ENCODE data around the gene OPRL1.

Gene OPRL1

DNA sequence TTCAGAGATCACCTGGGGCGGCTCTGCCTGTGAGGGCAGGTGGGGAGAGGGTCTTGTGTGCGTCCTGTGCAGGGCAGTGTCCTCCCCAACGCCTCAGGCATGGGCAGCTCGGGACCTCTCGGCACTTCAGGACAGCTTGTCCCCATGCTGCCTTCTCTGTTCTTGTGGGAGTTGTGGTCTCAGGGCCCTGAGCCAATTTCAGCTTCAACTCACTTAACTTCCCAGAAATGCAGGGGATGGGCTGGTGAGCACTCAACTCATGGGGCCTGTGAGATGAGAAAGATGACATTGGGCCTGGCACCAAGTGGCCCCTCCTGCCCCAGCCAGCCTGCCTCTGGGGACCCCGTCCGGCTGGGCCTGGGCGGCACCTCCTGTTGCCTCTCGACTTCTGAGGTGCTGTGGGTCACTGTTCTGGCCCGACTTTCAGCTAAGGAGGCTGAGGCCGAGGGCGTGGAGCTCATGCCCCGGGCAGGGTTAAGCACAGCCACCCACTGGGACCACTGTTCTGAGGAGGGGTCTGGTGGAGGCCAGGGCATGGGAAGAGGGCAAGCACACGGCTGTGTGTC is 7.3 kb upstream of the OPRL1 start:
- no peak for DNase-seq (ENCODE audit: low read depth)

DNA sequence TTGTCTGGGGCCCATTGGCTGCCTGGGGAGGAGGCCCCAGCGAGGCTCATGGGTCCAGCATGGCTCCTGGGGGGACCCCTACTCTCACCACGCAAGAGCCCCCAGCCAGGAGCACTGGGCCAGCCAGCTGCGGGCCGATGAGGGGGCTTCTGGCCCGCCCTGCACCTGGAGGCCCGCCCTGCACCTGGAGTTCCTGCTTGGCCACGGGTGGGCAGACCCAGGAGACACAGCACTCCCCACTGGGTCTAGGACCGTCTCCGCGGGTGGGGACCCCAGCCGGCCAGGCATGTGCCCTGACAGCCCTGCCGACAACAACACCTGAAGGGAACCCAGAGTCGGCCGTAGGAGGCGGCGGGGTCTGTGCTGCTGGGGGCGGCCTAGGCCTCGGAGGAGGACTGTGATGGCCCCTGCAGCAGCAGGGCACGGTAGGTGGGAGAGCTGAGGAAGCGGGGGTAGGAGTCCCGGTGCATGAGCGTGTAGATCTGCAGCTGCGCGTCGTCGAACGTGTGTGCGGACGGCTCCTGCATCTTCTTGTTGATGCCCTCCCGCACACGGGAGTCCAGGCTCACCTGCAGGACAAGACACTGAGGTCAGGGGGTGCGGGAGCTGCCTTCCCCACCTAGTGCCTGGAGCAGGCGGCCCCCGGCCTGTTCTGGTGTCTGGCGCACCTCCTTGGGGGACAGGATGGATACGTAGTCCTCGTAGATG is 6.3 kb upstream of the OPRL1 start:
- no peak for DNase-seq (ENCODE audit: low read depth)

DNA sequence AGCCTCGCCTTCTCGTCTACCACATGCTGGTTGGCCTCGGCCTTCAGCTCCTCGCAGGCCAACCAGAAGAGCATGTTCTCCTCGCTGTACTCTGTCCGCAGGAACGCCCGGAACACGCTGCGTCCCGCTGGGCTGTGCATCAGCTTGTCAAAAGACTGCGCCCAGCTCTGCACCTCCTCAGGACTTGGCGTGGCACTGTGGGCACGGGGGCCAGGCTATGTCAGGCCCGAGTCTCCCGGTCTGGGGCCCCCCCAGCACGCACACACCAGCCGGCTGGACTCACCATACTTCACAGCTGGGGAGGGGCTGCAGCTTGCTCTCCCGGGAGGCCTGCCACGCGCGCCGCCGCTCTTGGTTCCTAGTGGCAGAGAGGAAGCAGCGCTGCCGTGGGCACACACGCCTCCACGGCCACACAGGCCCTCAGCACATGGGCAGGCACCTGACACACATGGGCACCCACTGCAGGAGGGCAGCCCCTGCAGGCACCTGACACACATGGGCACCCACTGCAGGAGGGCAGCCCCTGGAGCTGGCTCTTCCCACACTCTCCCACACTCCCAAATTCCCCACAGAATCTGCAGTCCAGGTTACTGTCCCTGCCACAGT is 5.6 kb upstream of the OPRL1 start:
- no peak for DNase-seq (ENCODE audit: low read depth)

DNA sequence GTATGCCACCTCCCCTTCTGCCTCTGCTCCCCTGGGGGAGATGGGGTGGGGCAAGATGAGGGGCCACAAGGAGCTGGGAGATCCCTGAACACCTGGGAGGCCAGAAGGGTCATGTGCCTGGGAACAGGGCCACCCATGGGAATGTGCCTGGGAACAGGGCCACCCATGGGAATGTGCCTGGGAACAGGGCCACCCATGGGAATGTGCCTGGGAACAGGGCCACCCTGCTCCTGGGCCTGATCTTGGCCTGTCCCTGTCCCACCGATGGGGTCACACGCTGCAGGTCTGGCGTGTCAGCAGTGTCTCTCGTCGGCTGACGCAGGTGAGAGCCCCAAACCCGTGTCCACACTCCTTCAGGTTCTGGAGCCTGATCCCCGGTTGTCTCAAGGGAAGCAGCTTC is 4.9 kb upstream of the OPRL1 start:
- DNase-seq (ENCODE audit: low read depth): no peak

DNA sequence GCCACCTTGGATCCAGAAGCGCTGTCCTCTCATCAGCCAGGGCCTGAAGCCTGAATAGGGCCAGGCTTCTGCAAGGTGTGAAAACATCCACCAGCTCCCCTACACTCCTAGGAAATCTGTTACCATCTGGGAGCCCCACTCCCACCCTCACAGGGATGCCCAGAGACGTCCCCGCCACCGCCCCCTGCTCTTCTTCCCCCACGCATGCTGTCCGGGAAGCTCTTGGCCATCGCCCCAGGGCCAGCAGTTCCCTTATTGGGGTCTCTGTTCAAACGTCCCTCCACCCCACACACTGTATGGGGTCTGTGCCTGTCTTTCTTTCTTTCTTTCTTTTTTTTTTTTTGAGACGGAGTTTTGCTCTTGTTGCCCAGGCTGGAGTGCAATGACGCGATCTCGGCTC is 4.3 kb upstream of the OPRL1 start:
- no peak for DNase-seq (ENCODE audit: low read depth)

DNA sequence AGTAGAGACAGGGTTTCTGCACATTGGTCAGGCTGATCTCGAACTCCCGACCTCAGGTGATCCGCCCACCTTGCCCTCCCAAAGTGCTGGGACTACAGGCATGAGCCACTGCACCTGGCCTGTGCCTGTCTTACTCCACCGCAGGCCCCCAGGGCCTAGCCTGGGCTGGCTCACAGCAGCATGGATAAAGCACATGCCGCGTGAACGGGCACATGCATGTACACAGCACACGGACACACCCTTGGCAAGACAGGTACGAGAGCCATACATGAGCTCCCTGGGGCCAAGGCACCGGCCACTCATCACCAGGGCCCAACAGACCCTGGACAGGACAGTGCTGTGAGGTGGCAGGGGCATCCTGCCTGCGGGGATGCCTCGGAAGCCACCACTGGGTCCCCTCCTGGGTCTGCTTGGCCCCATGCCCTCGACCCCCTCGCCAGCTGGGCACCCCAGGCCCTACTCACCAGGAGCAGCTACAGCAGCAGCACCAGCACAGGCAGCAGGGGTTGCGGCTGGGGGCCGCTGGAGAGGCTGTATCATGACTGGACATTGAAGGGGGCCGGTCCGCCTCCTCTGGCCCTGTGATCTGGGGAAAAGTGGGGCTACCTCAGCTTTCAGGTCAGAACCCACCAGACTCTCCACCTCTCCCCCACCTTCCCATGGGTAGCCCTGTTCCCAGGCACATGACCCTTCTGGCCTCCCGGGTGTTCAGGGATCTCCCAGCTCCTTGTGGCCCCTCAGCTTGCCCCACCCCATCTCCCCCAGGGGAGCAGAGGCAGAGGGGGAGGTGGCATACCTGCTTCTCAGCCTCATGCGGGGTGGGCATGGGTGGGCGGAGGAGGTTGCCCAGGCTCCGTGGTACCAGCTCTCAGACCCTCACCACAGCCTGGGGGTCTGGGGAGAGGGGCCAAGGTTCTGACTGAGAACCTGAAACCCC is 3.6 kb upstream of the OPRL1 start:
- DNase-seq (ENCODE audit: low read depth): no peak

DNA sequence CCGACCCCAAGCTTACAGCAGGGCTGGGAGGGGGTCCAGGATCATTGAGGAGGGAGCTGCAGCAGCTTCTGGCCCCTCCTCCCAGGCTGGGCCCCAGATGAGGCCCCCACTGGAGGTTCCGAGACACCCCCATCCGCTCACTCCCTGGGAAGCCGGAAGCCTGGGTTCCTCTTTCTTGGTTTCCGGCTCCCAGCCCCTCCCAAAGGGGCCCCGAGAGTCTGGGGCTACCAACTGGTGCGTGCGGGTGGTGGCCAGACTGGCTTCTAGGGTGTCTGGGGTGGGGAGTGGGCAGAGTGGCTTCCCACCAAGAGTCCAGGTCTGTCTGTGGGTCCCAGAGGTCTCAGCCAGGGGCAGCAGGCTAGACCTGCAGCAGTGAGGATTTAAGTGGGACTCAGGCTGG is 2.8 kb upstream of the OPRL1 start:
- no peak for DNase-seq (ENCODE audit: low read depth)

GRCh38 chr20:64077541-64077875 is 2.4 kb upstream of the OPRL1 start:
- DNase-seq (ENCODE audit: low read depth): no peak

DNA sequence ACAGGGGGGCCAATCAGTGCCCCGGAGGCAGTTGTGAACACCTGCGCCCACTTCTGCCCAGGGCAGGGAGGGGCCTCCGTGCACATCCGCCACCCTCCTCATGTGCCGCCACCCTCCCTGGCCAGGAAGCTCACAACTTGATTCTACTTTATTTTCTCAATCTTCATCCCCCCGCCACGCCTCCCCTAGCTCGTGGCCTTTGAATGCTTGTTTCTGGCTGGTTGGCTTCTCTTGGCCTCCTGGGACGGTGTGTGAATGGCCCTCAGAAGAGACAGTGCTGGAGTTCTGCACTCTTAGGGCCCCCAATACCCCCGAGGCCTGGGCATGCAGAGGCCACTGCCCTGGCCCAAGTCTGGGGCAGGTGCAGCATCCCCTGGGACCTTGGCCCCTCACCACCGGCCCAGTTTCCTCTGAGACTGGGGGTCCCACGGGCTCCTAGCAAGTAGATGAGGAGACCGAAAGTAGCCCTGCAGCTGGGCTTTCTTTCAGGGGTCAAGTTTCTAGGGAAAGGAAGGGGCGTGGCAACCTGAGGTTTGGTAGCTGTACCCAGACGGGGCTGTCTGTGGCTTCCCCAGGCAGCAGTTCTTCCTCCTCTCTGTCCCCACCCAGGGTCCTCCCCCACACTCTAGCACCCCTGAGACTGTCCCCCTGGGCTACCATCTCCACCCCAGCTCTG is 1.9 kb upstream of the OPRL1 start:
- DNase-seq (ENCODE audit: low read depth): peak; percentile 38

DNA sequence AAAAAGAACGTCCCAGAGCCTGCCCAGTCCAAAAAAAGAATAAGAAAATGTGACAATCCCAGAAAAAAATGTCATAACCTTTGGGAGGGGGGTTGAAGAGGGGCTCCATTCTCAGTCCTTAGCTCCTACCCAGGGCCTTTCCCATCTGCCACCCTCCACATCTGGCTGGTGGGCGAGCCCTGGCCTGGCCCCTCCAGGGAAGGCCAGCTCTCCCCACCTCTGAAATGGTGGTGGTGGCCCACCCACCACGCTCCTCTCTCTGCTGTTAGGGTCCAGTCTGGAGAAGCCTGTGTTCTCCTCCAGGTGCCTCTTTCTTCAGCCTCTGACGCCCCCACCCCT is 979 bp upstream of the OPRL1 start:
- DNase-seq (ENCODE audit: low read depth): no peak

DNA sequence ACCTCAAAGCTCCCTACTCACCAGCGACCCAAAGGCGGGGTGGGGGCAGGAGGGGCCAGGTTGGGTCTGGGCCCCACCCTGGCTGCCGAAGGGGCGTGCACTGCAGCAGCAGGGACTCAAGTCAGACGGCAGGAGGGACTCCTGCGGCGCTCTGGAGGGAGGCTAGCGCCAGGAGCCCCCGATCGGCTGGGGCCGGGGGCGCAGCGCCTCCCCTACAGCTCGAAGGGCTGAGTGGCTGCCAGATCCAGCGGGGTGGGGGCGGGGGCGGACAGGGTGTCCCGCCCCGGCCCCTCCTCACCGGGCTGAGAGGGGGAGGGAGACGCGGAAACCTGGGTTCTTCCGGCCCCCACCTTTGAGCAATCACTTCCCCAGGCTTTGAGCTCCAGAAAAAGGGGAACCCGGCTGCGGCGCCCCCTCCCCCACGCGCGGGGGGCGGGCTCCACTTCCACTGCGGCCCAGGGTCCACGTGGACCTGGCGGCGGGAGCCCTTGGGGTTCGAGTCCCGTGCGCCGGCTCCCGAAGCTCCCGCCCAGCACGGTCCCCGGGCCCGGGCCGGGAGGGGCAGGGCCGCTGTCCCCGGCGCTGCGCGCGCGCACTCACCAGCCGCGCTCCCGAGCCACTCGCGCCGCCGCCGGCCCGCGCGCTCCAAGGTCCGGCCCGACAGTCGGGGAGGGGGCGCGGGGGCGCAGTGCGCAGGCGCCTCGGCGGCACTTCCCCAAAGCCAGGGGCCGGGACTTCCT is 439 bp upstream of the OPRL1 start, which contains the start of gene RGS19:
Gene RGS19, minus strand, starts transcription at position 246 of the 740 bp plus-strand sequence. CDS start 2,632 bp downstream, outside the sequence.
- DNase-seq (ENCODE audit: low read depth): peak; percentile 61

DNA sequence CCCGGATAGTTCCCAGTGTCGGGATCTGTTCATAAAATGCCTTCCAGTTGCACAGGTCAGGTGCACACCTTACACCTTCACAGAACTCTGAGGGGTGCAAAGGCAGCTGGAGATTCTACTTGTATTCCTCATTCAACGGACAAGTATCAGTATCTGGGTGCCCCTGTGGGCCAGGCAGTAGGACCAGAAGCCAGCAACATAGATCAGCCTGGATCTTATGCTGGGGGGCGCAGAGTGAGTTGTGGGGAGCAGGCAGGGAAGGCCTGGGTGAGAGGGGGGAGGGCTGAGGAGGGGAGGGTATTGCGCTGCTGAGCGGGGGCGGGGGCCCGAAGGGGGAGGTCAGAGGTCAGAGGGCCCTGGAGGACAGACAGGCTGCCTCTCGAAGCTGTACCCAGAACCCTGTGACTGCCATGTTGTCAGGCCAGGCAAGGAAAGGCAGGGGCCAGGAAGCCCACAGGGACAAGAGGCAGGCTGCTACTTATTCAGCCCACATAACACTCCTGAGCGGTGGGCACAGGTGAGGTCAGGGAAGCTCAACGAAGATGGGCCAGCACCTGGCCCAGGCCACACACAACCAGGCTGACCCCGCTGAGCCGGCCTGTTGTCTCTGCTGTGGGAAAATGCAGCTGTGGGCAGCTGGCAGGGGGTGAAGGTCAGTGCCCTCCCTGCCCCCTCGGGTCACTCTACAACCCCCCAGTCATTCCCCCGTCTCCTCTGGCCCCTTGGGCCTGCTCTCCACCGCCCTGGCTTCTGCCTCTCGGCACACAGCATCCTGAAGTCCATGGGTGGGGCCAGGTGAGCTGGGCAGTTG is 1.1 kb downstream of the OPRL1 start:
- no peak for DNase-seq (ENCODE audit: low read depth)

DNA sequence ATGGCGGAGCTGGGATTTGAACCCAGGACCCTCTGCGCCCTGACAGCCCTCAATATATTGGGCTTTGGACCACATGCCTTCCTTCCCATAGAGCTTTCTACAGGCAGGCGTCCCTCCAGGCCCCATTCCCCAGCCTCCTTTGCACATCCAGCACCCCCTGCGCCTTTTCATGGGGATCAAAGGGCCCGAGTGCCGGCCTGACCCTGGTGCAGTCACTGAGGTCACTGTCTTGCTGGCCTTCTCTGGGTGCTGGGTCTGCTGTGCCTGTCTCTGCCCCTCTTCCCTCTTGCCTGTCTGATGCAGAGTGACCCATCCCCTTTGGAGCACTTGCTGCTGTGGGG is 1.7 kb downstream of the OPRL1 start:
- no peak for DNase-seq (ENCODE audit: low read depth)

GRCh38 chr20:64082126-64082731 is 2.3 kb downstream of the OPRL1 start:
- DNase-seq (ENCODE audit: low read depth): no peak

GRCh38 chr20:64082820-64083377 is 3.0 kb downstream of the OPRL1 start:
- DNase-seq (ENCODE audit: low read depth): no peak

GRCh38 chr20:64083378-64083803 is 3.5 kb downstream of the OPRL1 start:
- DNase-seq (ENCODE audit: low read depth): peak; percentile 45

GRCh38 chr20:64083804-64084684 is 4.2 kb downstream of the OPRL1 start, which contains the start of gene LKAAEAR1:
LKAAEAR1 (minus strand) TSS chr20:64084398; CDS start chr20:64084219, 179 bp downstream.
- DNase-seq (ENCODE audit: low read depth): no peak

- DNase-seq (ENCODE audit: low read depth): no peak
Observed at GRCh38 chr20:64084685-64085152, 4.8 kb downstream of the OPRL1 start.
